ENCODE results near the gene OPA3. TPM values are rescaled to one million over a fixed set of nuclear protein-coding genes. Genes with fewer than 3 reads are reported as not detected.
A peak's percentile ranks its signal among the peaks of the same experiment; 100 is the strongest.

Gene OPA3
- total RNA-seq, 2 donors from 2014 or later = 18.7 to 20.6 TPM

DNA sequence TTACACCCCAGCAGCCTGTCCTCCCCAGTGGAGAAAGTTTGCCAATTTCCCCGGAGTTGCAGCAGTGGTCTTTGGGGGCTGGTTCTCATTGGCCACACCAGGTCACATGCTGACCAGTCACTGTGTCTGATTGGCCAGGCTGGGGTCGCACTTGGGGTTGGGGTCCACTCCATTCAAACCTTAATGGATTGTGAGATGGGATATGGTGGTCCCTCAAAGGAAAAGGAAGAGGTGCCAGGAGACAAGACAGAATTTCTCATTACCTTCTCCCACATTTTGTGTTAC lies 82.9 kb downstream of the OPA3 start:
- Mint-ChIP-seq H3K36me3 (ENCODE audit: low read depth) (no peaks in the 10 kb centered on the region), H3K27ac (no peak overlapping the region), H3K4me1 (peaks cover 17% of the 10 kb centered on the region), H3K9me3 (no peaks in the 10 kb centered on the region), H3K27me3 (no peaks in the 10 kb centered on the region), H3K4me3 (no peak overlapping the region)
- ATAC-seq (replicated peaks) = no peak

DNA sequence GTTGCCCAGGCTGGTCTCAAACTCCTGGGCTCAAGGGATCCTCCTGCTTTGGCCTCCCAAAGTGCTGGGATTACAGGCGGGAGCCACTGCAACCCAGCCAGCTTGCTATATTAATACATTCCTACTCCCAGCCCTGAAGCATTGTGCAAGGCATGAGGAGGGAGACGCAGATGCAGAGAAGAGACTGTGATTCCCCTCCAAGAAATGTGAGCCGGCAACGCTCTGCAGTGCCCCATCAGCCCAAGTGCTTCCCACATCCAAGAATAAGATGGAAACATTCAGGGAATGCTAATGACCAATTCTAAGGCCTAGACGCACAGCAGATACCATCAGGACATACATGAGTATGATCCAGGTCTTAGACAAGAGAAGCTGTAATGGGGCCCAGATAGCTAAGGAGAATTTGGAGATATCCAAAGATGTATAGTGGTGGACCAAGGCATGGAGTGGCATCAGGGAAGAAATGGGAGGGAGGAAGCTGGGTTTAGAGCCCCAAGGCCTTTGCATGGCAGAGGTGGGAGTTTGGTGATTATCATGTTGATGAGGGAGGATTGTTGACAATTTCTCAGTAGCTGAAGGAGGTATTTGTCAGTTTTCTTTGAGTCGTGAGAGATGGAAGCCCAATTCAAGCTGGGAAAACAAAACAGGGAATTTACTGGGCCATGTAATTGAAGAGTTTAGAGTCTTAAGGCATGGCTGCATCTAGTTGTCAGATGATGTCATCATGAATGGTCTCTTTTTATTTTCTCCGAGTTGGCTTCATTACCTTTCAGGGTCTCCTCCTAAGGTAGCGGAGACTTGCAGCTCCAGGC lies 83.5 kb downstream of the OPA3 start:
- H3K36me3 Mint-ChIP-seq (ENCODE audit: low read depth) = no peaks in the 10 kb centered on the region
- H3K27me3 Mint-ChIP-seq = no peaks in the 10 kb centered on the region
- ATAC-seq (replicated peaks) = no peak
- H3K4me1 Mint-ChIP-seq = peaks cover 17% of the 10 kb centered on the region
- H3K27ac Mint-ChIP-seq = no peak overlapping the region
- peak overlapping the region; percentile 23 for H3K4me3 Mint-ChIP-seq
- no peaks in the 10 kb centered on the region for H3K9me3 Mint-ChIP-seq

DNA sequence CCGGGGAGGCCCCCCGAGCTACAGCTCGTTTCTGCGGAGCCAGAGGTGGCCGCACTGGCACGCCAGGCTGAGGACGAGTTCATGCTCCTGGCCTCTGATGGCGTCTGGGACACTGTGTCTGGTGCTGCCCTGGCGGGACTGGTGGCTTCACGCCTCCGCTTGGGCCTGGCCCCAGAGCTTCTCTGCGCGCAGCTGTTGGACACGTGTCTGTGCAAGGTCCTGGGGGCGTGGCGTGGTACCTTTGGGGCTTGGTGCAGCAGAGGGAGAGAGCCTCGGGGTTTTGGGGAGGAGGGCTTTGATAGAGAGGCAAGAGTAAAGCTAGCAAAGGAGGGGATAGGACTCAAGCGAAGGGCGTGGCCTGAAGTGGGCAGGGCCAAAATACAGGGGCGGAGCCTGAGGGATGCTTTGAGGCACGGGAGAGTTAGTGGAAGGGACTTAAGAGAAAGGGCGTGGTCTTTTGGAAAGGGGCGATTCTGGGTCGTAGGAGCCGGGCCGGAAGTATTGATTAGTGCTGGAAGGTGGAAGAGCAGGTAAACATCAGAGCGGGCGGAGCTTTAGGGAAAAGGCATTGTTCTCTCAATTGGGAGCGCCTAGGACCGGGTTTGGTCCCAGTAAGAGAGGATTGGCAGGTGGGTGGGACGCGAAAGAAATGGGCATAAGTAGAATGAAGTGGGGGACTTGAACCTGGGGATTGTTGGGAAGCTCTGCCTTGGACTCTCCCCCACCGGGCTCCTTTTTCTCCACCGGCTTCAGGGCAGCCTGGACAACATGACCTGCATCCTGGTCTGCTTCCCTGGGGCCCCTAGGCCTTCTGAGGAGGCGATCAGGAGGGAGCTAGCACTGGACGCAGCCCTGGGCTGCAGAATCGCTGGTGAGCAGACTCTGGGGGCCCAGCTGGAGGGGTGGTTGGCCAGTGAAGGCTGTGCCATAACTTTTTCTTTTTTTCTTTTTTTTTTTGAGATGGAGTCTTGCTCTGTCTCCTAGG lies 85.1 kb downstream of the OPA3 start:
- Mint-ChIP-seq H3K27ac (no peak overlapping the region), H3K4me3 (peak overlapping the region; percentile 87)
- ATAC-seq (replicated peaks) = peak; percentile 39

DNA sequence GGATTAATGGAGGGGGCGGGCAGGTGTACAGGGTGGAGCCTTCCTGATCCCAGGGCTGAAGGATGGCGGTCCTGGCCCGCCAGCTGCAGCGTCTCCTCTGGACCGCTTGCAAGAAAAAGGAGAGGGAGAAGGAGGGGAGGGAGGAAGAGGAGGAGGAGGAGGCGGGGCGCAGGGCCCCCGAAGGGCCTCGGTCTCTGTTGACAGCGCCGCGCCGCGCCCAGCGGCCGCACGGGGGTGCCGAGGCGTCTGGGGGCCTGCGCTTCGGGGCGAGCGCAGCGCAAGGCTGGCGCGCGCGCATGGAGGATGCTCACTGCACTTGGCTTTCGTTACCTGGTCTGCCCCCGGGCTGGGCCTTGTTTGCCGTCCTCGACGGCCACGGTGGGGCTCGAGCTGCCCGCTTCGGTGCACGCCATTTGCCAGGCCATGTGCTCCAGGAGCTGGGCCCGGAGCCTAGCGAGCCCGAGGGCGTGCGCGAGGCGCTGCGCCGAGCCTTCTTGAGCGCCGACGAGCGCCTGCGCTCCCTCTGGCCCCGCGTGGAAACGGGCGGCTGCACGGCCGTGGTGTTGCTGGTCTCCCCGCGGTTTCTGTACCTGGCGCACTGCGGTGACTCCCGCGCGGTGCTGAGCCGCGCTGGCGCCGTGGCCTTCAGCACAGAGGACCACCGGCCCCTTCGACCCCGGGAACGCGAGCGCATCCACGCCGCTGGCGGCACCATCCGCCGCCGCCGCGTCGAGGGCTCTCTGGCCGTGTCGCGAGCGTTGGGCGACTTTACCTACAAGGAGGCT lies 86.0 kb downstream of the OPA3 start, which contains the start of gene PPM1N:
Gene PPM1N (plus strand): TSS at position 33 of the 785 bp plus-strand sequence. CDS start 30 bp downstream, at position 63.
- H3K4me1 Mint-ChIP-seq = peaks cover 25% of the 10 kb centered on the region
- H3K4me3 Mint-ChIP-seq = peak within 1 kb of the TSS; percentile 87
- no peaks in the 10 kb centered on the region for H3K36me3 Mint-ChIP-seq (ENCODE audit: low read depth)
- H3K27me3 Mint-ChIP-seq = peaks cover 7% of the 10 kb centered on the region
- ATAC-seq (replicated peaks) = peak; percentile 30
- H3K27ac Mint-ChIP-seq = peak within 1 kb of the TSS; percentile 60
- no peaks in the 10 kb centered on the region for H3K9me3 Mint-ChIP-seq

More for the DNA sequence above, 85.1 kb downstream of the OPA3 start:
- Mint-ChIP-seq H3K36me3 (ENCODE audit: low read depth) (no peaks in the 10 kb centered on the region), H3K9me3 (no peaks in the 10 kb centered on the region), H3K27me3 (peaks cover 7% of the 10 kb centered on the region), H3K4me1 (peaks cover 25% of the 10 kb centered on the region)

DNA sequence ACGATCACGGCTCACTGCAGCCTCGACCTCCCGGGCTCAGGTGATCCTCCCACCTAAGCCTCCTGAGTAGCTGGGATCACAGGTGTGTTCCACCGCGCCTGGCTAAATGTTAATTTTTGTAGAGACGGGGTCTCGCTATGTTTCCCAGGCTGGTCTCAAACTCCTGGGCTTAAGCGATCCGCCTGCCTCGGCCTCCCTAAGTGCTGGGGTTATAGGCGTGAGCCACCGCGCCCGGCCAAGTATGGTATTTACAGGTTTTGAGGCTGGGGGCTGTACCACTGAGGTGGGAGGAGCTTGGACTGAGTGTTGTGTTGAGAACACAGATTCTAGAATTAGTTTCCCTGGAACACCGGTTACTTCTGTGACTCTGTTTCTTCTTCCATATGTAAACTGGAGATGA lies 86.8 kb downstream of the OPA3 start:
- no peaks in the 10 kb centered on the region for H3K9me3 Mint-ChIP-seq
- peaks cover 7% of the 10 kb centered on the region for H3K27me3 Mint-ChIP-seq
- H3K4me3 Mint-ChIP-seq = peak overlapping the region; percentile 87
- ATAC-seq (replicated peaks) = no peak
- no peaks in the 10 kb centered on the region for H3K36me3 Mint-ChIP-seq (ENCODE audit: low read depth)
- H3K4me1 Mint-ChIP-seq = peaks cover 29% of the 10 kb centered on the region
- H3K27ac Mint-ChIP-seq = no peak overlapping the region

DNA sequence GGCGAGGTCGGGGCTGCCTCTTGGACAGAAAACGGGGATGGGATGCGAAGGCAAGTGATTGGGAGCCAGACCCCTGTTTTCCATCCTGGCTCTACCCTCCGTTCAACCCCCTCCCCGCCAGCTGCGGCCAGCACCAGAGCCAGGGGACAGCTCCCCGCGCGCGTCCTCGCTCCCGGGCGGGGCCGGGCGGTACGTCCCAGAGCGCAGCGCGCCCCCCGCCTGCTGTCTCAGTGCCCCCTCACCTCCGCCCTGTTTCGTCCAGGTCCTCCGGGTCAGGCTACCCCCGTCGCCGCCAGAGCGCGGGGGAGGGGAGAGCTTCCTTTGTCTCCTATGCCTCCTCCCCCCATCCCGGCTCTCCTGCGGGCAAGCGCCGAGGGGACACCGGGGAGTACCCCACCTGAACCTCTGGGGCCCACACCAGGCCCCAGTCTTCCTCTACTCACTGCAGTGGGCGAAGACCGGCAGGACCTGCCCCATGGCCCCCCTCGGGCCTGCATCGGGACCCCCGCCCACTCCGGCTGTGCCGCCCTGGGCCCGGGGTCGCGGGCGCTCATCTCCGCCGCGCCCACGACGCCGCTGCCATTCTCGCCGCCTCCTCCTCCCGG lies 88.2 kb downstream of the OPA3 start:
- ATAC-seq (replicated peaks) = peak; percentile 18
- Mint-ChIP-seq H3K4me3 (peak overlapping the region; percentile 87), H3K9me3 (no peaks in the 10 kb centered on the region), H3K27ac (no peak overlapping the region), H3K4me1 (peaks cover 29% of the 10 kb centered on the region), H3K36me3 (ENCODE audit: low read depth) (no peaks in the 10 kb centered on the region), H3K27me3 (peaks cover 7% of the 10 kb centered on the region)

DNA sequence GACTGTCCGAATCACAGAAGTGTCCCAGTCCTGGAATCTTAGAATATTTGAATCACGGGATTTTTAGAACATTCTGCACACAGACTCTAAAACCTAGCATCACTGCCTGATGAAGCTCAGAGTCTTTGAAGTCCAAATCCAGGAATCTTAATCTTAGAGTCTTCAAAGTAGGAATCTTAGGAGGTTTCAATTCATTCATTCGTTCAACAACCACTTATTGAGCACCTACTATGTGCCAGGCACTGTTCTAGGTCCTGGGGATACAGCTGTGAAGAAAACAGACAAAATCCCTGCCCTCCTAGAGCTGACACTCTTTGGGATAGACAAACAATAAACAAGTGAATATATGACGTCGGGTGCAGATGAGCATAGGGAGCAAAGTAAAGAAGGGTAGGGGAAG lies 89.4 kb downstream of the OPA3 start:
- H3K4me1 Mint-ChIP-seq = peaks cover 29% of the 10 kb centered on the region
- H3K27ac Mint-ChIP-seq = no peak overlapping the region
- no peaks in the 10 kb centered on the region for H3K9me3 Mint-ChIP-seq
- peaks cover 7% of the 10 kb centered on the region for H3K27me3 Mint-ChIP-seq
- H3K36me3 Mint-ChIP-seq (ENCODE audit: low read depth) = no peaks in the 10 kb centered on the region
- ATAC-seq (replicated peaks) = no peak
- peak overlapping the region; percentile 87 for H3K4me3 Mint-ChIP-seq

DNA sequence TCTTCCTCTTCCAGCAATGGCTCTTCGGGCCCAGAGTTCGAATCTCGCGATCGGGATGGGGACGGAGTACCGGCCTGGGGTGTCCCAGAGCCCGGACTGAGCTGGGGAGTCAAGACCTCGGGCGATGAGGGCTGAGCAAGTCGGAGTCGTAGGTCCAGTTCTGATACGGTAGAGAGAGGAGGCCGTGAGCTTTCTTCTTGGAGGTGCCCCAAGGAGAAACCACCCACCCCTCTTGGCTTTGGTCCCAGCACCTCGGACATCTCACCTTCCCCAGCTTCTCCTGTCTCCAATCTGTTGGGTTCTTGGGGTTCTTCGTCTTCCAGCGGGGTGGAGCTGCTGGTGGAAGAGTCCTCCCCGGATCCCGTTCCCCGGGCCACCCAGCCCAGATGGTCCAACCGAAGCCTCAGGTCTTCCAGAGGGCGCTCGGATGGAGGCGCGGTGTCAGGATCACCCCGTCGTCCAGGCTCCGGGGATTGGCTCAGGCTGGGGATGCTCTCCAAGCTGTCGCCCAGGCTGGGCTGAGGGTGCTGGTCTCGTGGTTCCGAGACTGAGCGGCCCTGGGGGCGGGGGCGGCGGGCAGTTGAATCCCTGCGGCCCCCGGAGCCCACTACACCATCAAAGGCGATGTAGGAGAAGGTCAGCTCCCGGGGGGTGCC lies 90.2 kb downstream of the OPA3 start:
- Mint-ChIP-seq H3K27me3 (peaks cover 7% of the 10 kb centered on the region), H3K36me3 (ENCODE audit: low read depth) (no peaks in the 10 kb centered on the region), H3K4me3 (no peak overlapping the region), H3K9me3 (no peaks in the 10 kb centered on the region), H3K27ac (no peak overlapping the region), H3K4me1 (peaks cover 26% of the 10 kb centered on the region)
- no peak for ATAC-seq (replicated peaks)

DNA sequence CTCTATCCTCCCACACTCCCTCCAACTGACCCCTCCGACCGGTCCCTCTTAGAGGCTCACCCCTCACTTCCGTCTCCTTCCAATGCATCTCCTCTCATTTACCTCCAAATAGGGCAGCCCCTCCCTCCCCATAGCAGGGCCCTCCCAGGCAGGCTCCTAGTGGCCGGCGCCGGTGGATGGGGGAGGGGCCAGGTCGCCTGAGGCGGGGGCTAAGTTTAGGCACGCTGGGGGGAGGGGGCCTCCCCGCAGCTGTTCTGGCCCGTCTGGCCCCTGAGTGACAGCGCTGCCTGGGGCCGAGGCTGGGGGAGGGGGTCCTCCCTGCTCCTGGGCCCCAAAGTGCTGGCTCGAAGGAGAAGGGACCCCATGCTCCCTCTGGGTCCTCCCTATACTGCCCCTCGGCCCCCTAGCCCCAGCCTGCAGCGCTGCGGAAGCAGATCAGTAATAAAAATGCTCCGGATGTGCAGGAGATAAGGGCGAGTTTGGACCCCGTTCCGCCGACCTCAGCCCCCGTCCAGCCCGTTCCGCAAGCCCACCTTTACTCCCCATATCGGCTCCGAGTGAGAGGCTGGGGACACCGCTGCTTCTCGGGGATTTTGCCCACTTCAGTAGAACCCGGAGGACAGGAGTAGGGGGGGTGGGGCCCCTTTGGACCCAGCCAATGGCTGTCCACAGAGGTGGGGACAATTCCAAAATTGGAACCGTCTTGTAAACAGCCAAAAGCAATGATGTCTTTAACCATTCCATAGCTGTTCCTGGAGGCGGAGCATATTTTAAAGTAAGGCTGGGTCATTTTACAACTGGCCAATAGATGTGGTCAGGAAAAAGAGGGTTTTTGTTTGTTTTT lies 91.8 kb downstream of the OPA3 start:
- Mint-ChIP-seq H3K27ac (no peak overlapping the region), H3K9me3 (no peaks in the 10 kb centered on the region), H3K27me3 (peaks cover 7% of the 10 kb centered on the region), H3K4me1 (peaks cover 19% of the 10 kb centered on the region), H3K4me3 (peak overlapping the region; percentile 45), H3K36me3 (ENCODE audit: low read depth) (no peaks in the 10 kb centered on the region)
- ATAC-seq (replicated peaks) = no peak

DNA sequence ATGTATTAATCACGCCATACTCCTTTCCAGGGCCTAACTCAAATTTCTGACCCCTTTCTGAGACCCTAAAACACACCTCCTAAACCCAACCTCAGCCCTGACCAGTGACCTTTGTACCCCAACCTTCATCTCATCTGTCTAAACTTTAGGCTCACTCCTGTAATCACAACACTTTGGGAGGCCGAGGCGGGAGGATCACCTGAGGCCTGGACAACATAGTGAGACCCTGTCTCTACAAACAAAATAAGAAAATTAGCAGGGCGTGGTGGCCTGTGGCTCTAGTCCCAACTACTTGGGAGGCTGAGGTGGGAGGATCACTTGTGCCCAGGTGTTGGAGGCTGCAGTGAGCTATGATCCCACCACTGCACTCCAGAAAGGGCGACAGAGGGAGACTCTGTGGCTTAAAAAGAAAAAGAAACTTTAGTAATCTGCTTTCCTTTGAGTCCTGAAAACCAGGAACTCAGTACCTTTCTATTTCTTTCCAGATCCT lies 92.4 kb downstream of the OPA3 start:
- Mint-ChIP-seq H3K4me1 (peaks cover 16% of the 10 kb centered on the region), H3K27me3 (peaks cover 7% of the 10 kb centered on the region), H3K36me3 (ENCODE audit: low read depth) (no peaks in the 10 kb centered on the region), H3K9me3 (no peaks in the 10 kb centered on the region), H3K27ac (no peak overlapping the region), H3K4me3 (no peak overlapping the region)
- no peak for ATAC-seq (replicated peaks)

DNA sequence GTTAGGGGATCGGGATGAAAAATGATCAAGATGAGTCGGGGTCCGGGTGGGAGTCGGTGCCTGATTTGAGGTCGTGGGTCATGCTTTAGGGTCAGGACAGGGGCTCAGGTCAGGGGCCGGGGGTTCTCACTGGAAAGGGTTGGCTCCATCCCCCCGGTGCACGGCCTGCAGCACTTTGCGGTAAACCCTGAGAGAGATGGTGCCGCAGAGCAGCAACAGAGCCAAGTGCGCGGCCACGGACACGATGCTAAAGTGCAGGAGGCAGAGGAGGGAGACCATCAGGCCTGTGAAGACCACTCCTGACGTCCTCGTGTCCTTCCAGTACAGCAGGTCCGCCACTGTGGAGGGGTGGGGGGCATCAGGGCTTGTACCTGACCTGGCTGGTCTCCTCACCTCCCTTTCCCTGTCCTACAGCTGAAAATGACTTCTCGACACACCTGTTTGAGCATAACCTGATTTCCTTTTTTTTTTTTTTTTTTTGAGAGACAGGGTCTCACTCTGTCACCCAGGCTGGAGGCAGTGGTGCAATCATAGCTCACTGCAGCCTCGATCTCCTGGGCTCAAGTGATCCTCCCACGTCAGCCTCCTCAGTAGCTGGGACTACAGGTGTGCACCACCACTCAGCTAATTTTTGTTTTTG lies 95.3 kb downstream of the OPA3 start:
- Mint-ChIP-seq H3K27me3 (no peaks in the 10 kb centered on the region), H3K36me3 (ENCODE audit: low read depth) (no peaks in the 10 kb centered on the region), H3K4me3 (no peak overlapping the region), H3K9me3 (no peaks in the 10 kb centered on the region), H3K4me1 (peaks cover 11% of the 10 kb centered on the region), H3K27ac (no peak overlapping the region)
- no peak for ATAC-seq (replicated peaks)

DNA sequence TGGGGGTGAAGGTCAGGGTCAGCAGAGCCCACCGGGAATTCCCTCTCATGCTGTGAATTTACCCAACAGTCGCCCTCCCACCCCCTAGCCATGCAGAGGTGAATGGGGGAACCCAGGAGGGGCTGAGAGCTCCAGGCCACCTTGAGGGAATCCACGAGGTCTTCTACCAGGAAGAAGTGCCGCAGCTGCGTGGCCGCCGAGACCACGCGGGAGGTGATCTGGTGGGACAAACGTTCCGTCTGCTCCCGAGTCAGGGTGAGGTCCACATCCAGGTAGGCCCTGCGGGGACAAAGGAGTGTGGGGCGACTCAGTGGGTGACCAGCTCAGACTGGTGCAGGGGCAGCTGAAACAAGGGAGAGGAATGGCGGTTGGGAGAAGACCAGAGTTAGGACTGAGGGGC lies 95.9 kb downstream of the OPA3 start:
- Mint-ChIP-seq H3K9me3 (no peaks in the 10 kb centered on the region), H3K27ac (no peak overlapping the region), H3K27me3 (no peaks in the 10 kb centered on the region), H3K4me3 (no peak overlapping the region), H3K36me3 (ENCODE audit: low read depth) (no peaks in the 10 kb centered on the region), H3K4me1 (peaks cover 14% of the 10 kb centered on the region)
- ATAC-seq (replicated peaks) = no peak
